Tibial nerve (tissue), 4 donors: ENCODE measurements around the gene SLC27A3.

Experiments
- CTCF ChIP-seq, 5 experiments: fragments of 200-600 bp in 3 of 5; fragments of 450-650 bp in 2 of 5; sonication (generic) in 3 of 5; IDR thresholded peaks; one replicate each; pipeline ENCODE4 v1.5.1; 2016 to 2019; ENCODE audit warnings: antibody characterized with exemption in 5 of 5, mild to moderate bottlenecking in 3 of 5, moderate library complexity in 2 of 5
- EP300 ChIP-seq, 2 donors: sonication (generic); formaldehyde crosslinking; IDR thresholded peaks; one replicate each; pipeline ENCODE4 v1.6.1; 2017; ENCODE audit warnings: antibody characterized with exemption in 2 of 2, mild to moderate bottlenecking in 1 of 2
- POLR2A ChIP-seq, 2 donors: fragments of 450-650 bp; IDR thresholded peaks; one replicate each; pipeline ENCODE4 v1.6.1; 2017; ENCODE audit warnings: antibody characterized with exemption in 2 of 2, mild to moderate bottlenecking in 2 of 2, moderate library complexity in 2 of 2

GRCh38 chr1:153750026-153750995 is 24.9 kb upstream of the SLC27A3 start:
- TF ChIP-seq POLR2A (IDR thresholded peaks at IDR 0.05) (no peak), CTCF (IDR thresholded peaks at IDR 0.05) (no peak), EP300 (IDR thresholded peaks at IDR 0.05) (peak; percentile 44 to 83)
